ENCODE results near the gene RRAS2. TPM values are rescaled to one million over a fixed set of nuclear protein-coding genes. Genes with fewer than 3 reads are reported as not detected.
"Not testable (repeated sequence)": the region's sequence is repeated elsewhere in the genome, so short reads cannot be mapped to it uniquely, and the experiment has no call there.

RRAS2 gene
- total RNA-seq, 1 experiment from 2014 or later, result 78.0 TPM

GRCh38 chr11:14373941-14374646 lies 15.1 kb upstream of the RRAS2 start:
- in situ Hi-C loops (cut with HindIII; ENCODE audit: low sequenced_read_pairs), result no loop called here
- DNase-seq (ENCODE audit: low spot score), result peak; percentile 82

- no peak for DNase-seq (ENCODE audit: low spot score)
- in situ Hi-C loops (cut with HindIII; ENCODE audit: low sequenced_read_pairs), result no loop called here
Observed at GRCh38 chr11:14372011-14372410, 13.0 kb upstream of the RRAS2 start.

- in situ Hi-C loops (cut with HindIII; ENCODE audit: low sequenced_read_pairs), result no loop called here
- DNase-seq (ENCODE audit: low spot score), result no peak
Observed at GRCh38 chr11:14371249-14371648, 12.3 kb upstream of the RRAS2 start.

- in situ Hi-C loops (cut with HindIII; ENCODE audit: low sequenced_read_pairs), result no loop called here
- DNase-seq (ENCODE audit: low spot score), result no peak
Observed at GRCh38 chr11:14370496-14370895, 11.5 kb upstream of the RRAS2 start.

GRCh38 chr11:14369598-14369997 lies 10.6 kb upstream of the RRAS2 start:
- no peak for DNase-seq (ENCODE audit: low spot score)
- in situ Hi-C loops (cut with HindIII; ENCODE audit: low sequenced_read_pairs), result no loop called here

DNA sequence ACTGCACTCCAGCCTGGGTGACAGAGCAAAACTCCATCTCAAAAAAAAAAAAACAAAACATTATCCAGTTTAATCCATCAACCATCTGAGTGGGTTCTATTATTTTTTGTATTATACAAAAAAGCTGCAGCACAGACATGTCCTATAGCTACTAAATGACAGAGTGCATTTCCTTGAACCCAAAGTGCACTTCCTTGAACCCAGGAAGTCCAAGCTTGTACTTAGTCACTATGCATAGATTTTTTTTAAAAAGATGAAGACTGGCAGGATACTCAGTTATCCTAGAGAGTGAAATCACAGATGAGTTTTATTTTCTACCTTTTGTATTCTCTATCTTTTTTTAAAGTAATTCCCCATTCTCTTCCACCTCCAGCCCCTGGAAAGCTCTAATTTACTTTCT lies 8.0 kb upstream of the RRAS2 start:
- in situ Hi-C loops (cut with HindIII; ENCODE audit: low sequenced_read_pairs), result no loop called here
- no peak for DNase-seq (ENCODE audit: low spot score)

DNA sequence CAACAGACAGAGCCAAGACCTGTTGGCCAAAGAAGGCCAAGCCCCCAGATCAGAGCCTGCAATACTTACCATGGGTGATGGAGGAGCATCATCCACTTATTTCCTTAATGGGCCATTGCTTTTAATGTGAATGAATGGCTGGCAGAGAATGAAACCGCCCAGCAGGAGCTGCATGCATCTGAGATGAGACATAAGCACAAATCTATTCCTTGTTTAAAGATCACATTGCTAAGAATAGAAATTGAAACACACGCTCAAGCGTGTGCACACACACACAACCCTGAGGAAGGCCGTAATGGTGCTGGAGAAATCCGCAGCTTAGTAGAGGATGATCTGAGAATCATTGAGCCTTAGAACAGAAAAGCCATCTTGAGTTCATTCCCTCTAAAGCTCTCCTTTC lies 5.3 kb upstream of the RRAS2 start:
- in situ Hi-C loops (cut with HindIII; ENCODE audit: low sequenced_read_pairs), result no loop called here
- DNase-seq (ENCODE audit: low spot score), result no peak

DNA sequence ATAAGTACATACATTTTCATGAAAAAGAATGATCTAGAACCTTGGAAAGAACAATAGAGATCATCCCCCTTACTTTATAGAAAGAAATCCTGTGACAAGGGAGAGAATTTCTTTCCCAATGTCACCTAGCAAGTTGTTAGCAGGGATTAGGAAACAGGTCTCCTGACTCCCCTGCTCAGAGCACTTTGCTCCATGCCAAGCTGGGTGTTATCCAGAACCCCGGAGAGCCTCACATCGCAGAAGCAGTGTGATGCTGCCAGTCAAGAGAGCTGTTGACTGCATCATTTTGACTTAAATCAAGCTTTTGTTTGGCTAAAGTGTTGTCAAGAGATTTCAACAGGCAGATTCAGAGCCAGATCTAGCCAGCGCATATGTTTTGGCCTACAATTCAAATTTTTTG lies 3.6 kb upstream of the RRAS2 start:
- in situ Hi-C loops (cut with HindIII; ENCODE audit: low sequenced_read_pairs), result no loop called here
- peak; percentile 72 for DNase-seq (ENCODE audit: low spot score)

DNA sequence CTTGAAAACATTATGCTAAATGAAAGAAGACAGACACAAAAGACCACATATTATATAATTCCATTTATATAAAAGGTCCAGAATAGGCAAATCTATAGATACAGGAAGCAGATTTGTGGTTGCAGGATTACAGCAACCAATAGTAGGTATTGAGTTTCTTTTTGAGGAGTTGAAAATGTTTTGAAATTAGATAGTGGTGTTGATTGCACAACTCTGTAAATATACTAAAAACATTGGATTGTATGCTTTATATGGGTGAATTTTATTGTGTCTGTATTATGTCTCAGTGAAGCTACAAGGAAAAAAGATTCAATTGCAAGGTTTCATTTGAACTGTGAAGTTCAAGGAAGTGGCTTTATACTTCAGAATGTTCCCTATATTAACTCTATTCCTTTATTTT lies 3.0 kb upstream of the RRAS2 start:
- DNase-seq (ENCODE audit: low spot score), result no peak
- in situ Hi-C loops (cut with HindIII; ENCODE audit: low sequenced_read_pairs), result no loop called here

- no peak for DNase-seq (ENCODE audit: low spot score)
- in situ Hi-C loops (cut with HindIII; ENCODE audit: low sequenced_read_pairs), result no loop called here
Observed at GRCh38 chr11:14360976-14361375, 2.0 kb upstream of the RRAS2 start.

DNA sequence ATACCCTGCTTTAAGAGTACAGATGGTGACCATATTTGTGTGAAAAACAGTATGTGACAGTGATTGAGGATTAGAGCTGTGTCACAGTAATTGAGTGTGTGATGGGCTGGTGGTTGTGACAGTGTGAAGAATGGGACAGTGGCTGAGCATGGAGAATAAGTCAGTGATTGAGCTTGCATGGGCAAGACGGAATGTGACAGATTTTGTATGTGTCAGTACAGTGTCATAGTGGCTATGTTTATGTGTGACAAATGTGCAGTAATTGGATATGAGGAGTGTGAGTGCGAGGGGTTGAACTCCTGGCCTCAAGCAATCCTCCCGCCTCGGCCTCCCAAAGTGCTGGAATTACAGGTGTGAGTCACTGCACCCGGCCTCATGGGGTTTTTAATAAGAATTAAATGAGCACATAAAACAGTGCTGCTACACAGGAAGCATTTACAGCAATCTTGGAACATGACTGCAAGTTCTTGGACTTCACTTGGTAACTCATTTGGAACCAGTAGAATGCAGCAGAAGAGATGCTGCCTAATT lies 583 bp upstream of the RRAS2 start:
- DNase-seq (ENCODE audit: low spot score), result peak; percentile 21
- in situ Hi-C loops (cut with HindIII; ENCODE audit: low sequenced_read_pairs), result no loop called here

DNA sequence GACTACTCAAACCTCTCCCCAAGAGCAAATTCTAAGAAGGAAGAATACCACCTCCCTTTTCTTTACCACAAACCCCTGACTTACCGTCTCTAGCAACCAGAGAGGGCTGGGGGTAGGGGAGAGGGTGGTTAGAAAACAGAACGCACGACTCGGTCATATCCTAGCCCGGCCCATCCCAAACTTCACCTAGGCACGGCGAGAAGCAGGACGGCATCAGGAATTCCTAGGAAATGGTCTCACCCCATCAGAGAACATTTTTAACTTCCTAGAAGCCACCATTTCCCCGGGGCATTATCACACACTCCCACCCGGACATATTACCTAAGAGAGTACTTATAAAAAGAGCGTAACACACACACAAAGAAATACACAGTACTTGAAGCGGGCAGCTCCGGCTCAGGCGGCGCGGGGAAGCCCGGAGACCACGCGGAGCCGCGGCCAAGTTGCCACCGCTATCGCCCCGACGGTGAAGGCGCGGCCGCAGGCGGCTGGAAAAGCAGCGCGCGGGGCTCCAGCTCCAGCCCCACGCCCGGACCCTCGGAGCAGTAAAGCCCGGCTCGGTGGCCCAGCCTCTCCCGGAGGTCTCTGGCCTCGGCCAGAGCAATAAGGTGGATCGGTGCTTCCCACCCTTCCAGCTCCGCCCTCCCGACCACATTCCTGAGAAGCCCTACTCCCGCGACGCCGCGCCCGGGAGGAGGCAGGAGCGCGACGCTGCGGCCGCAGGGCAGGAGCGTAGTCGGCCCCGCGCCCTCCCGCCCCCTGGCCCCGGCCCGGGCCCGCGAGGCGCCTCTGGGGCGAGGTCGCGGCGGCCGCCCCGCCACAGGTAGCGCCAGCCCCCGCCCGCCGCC lies 878 bp downstream of the RRAS2 start:
- in situ Hi-C loops (cut with HindIII; ENCODE audit: low sequenced_read_pairs), result no loop called here
- DNase-seq (ENCODE audit: low spot score), result peak; percentile 48

- DNase-seq (ENCODE audit: low spot score), result no peak
- in situ Hi-C loops (cut with HindIII; ENCODE audit: low sequenced_read_pairs), result no loop called here
Observed at GRCh38 chr11:14356342-14356741, 2.6 kb downstream of the RRAS2 start.

DNA sequence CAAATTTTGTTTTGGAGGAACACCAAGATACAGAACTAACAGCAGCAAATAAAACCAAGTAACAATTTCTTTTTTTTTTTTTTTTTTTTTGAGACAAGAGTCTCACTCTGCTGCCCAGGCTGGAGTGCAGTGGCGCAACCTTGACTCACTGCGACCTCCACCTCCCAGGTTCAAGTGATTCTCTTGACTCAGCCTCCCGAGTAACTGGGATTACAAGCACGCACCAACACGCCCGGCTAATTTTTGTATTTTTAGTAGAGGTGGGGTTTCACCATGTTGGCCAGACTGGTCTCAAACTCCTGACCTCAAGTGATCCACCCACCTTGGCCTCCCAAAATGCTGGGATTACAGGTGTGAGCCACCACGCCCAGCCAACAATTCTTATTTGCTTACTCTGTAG lies 4.4 kb downstream of the RRAS2 start:
- DNase-seq (ENCODE audit: low spot score); in situ Hi-C loops (cut with HindIII; ENCODE audit: low sequenced_read_pairs): not testable (repeated sequence)

- in situ Hi-C loops (cut with HindIII; ENCODE audit: low sequenced_read_pairs), result no loop called here
- DNase-seq (ENCODE audit: low spot score), result no peak
Observed at GRCh38 chr11:14350716-14351238, 8.2 kb downstream of the RRAS2 start.

DNA sequence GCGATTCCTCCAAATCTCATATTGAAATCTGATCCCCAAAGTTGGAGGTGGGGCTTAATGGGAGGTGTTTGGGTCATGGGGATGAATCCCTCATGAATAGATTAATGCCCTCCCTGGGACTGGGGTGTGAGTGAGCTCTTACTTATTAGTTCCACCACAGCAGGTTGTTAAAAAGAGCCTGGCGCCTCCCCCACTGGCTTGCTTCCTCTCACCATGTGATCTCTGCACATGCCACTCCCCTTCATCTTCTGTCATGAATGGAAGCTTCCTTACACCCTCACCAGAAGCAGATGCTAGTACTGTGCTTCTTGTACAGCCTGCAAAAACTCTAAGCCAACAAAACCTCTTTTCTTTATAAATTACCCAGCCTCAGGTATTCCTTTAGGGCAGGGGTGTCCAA lies 8.8 kb downstream of the RRAS2 start:
- in situ Hi-C loops (cut with HindIII; ENCODE audit: low sequenced_read_pairs), result no loop called here
- no peak for DNase-seq (ENCODE audit: low spot score)

GRCh38 chr11:14347991-14348390 lies 11.0 kb downstream of the RRAS2 start:
- DNase-seq (ENCODE audit: low spot score), result no peak
- in situ Hi-C loops (cut with HindIII; ENCODE audit: low sequenced_read_pairs), result no loop called here

GRCh38 chr11:14347494-14347893 lies 11.5 kb downstream of the RRAS2 start:
- in situ Hi-C loops (cut with HindIII; ENCODE audit: low sequenced_read_pairs), result no loop called here
- DNase-seq (ENCODE audit: low spot score), result no peak

DNA sequence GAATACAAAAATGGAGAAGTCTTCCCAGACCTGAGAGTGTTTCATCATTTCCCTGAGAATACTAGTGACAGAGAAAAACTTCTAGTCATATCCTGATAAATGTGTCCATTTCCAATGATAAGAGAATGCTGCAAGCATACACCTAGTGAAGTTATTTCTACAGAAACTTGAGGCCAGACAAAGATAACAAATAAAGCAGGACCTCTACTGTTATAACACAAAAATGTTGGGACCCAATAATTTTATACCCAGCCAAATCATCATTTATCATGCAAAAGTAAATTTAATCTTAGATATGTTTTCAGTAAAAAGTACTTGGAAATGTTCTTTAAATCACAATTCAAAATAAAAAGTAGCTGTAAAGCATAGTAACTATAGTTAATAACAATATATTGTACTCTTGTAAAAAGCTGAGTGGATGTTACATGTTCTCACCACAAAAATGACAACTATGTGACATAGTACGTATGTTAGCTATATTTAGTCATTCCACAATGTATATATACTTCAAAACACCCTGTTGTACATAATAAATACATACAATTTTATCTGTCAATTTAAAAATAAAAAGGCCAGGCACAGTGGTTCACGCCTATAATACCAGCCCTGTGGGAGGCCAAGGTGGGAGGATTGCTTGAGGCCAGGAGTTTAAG lies 12.6 kb downstream of the RRAS2 start:
- in situ Hi-C loops (cut with HindIII; ENCODE audit: low sequenced_read_pairs), result no loop called here
- no peak for DNase-seq (ENCODE audit: low spot score)

DNA sequence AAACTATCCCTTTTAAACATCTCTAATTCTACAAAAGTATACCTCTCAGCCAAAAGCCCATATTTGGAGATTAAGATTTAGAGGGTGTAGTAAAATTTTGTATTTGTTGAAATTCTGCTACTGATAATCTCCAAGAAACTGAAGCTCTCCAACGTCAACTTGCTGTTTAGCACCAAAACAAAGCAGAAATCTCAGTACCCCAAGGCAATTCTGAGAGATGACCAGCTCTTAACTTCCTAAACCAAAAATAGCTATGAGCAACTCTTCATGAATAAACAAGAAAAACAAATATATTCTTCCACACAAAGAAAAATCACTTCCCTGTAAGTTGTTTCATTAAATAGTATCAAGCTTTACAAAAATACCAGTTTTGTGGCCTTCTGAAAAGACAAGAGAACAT lies 13.3 kb downstream of the RRAS2 start:
- in situ Hi-C loops (cut with HindIII; ENCODE audit: low sequenced_read_pairs), result no loop called here
- DNase-seq (ENCODE audit: low spot score), result no peak
